Sigmoid colon (tissue), 7 donors: Measurements from ENCODE around the gene BIN2. TPM values are rescaled to one million over a fixed set of nuclear protein-coding genes. Genes with fewer than 3 reads are reported as not detected.
A peak's percentile ranks its signal among the peaks of the same experiment; 100 is the strongest.
"Not testable (repeated sequence)": the region's sequence is repeated elsewhere in the genome, so short reads cannot be mapped to it uniquely, and the experiment has no call there.

Source experiments
- DNase-seq: peaks from one replicate; pipeline ENCODE4 v3.0.0-alpha.2; 2019
- H3K27ac ChIP-seq, 4 donors: fragments of 200-600 bp; sonication (generic); one replicate each; pipeline ENCODE4 v1.5.1; 2016 to 2019; ENCODE audit warnings: mild to moderate bottlenecking in 1 of 4
- H3K27me3 ChIP-seq, 3 donors: fragments of 200-600 bp; sonication (generic); one replicate each; pipeline ENCODE4 v1.5.1; 2019; ENCODE audit warnings: mild to moderate bottlenecking in 1 of 3
- H3K36me3 ChIP-seq, 4 donors: fragments of 200-600 bp; sonication (generic); one replicate each; pipeline ENCODE4 v1.5.1; 2016 to 2019
- H3K4me1 ChIP-seq, 4 donors: fragments of 200-600 bp; sonication (generic); one replicate each; pipeline ENCODE4 v1.5.1; 2017 to 2019
- H3K4me3 ChIP-seq, 4 donors: fragments of 200-600 bp; sonication (generic); one replicate each; pipeline ENCODE4 v1.5.1; 2017 to 2019; ENCODE audit warnings: mild to moderate bottlenecking in 2 of 4, moderate library complexity in 1 of 4
- H3K9me3 ChIP-seq, 4 donors: fragments of 200-600 bp in 3 of 4; sonication (generic) in 3 of 4; one replicate each; pipeline versions ENCODE4 v1.5.1 to v1.6.1; 2013 to 2019
- CTCF ChIP-seq, 4 experiments: fragments of 450-650 bp in 3 of 4; fragments of 200-600 bp in 1 of 4; IDR thresholded peaks; one replicate each; pipeline ENCODE4 v1.5.1; 2016 to 2019; ENCODE audit warnings: antibody characterized with exemption in 4 of 4, mild to moderate bottlenecking in 3 of 4, moderate library complexity in 2 of 4
- EP300 ChIP-seq, 4 donors: sonication (generic); formaldehyde crosslinking; IDR thresholded peaks; one replicate each; pipeline ENCODE4 v1.6.1; 2017; ENCODE audit warnings: antibody characterized with exemption in 4 of 4
- POLR2A ChIP-seq, 2 donors: fragments of 450-650 bp; IDR thresholded peaks; one replicate each; pipeline ENCODE4 v1.6.1; 2016; ENCODE audit warnings: antibody characterized with exemption in 2 of 2, mild to moderate bottlenecking in 2 of 2, moderate library complexity in 2 of 2
- POLR2AphosphoS5 ChIP-seq, 4 donors: sonication (generic); formaldehyde crosslinking; IDR thresholded peaks; one replicate each; pipeline ENCODE4 v1.6.1; 2017; ENCODE audit warnings: antibody characterized with exemption in 4 of 4
- WGBS, 2 donors: extraction: QIAGEN DNeasy Blood & Tissue Kit; methylation state at CpG; one replicate each; pipeline ENCODE4 v1.1.7; 2013; 5-methylcytosine and 5-hydroxymethylcytosine counted together
- intact Hi-C: fragments of 100-400 bp; cut with DNase I; formaldehyde crosslinking; loops from one replicate; pipeline ENCODE4 v1.15.1; 2023
- polyA plus RNA-seq, 3 donors: library from polyadenylated mRNA; stranded (reverse); fragments of 200-250 nt; gene quantifications; one replicate each; pipeline ENCODE4 v1.2.3, GENCODE V29; 2013
- total RNA-seq, 4 donors: library from RNA; depleted of rRNA; stranded (reverse); fragments of >200 nt; gene quantifications; one replicate each; pipeline ENCODE4 v1.1.0, GENCODE V29; 2016
- donor health status: healthy with polysubstance abuse.
- donor health status: Bipolar disorder and iron deficiency.
- donor health status: healthy.

BIN2 gene
- total and polyA plus RNA-seq, 7 donors = 2.3 to 21.2 (median 4.2) TPM

- H3K4me1 ChIP-seq = no peaks in the 10 kb centered on the region
- no peaks in the 10 kb centered on the region for H3K36me3 ChIP-seq
- H3K9me3 ChIP-seq = no peaks in the 10 kb centered on the region
- no peak for DNase-seq
- no peak for TF ChIP-seq EP300 (IDR thresholded peaks at IDR 0.05)
- no peak for TF ChIP-seq POLR2A (IDR thresholded peaks at IDR 0.05)
- TF ChIP-seq POLR2AphosphoS5 (IDR thresholded peaks at IDR 0.05) = no peak
- no peak for TF ChIP-seq CTCF (IDR thresholded peaks at IDR 0.05)
- no peak overlapping the region for H3K4me3 ChIP-seq
- intact Hi-C loops = loop anchor here (10.0 kb wide), 1 partner anchor 271 kb away; no protein-coding TSS in a partner anchor
- H3K27ac ChIP-seq = no peak overlapping the region
- H3K27me3 ChIP-seq = no peaks in the 10 kb centered on the region
- 94 to 97% methylated on average over 3 of the region's 3 CpGs for WGBS, 2 donors
These were observed 60.6 kb downstream of the BIN2 start for GRCh38 chr12:51263341-51263740.

- Histone ChIP-seq H3K9me3 (no peaks in the 10 kb centered on the region), H3K27me3 (no peaks in the 10 kb centered on the region), H3K27ac (no peak overlapping the region), H3K36me3 (no peaks in the 10 kb centered on the region), H3K4me3 (no peak overlapping the region), H3K4me1 (no peaks in the 10 kb centered on the region)
- WGBS, 2 donors = 7 to 45% methylated on average over 7 of the region's 7 CpGs
- DNase-seq = no peak
- TF ChIP-seq CTCF (IDR thresholded peaks at IDR 0.05) (peak in 1 of 4 experiments; percentile 27), POLR2A (IDR thresholded peaks at IDR 0.05) (no peak)
- intact Hi-C loops = loop anchor here (10.0 kb wide), 1 partner anchor 272 kb away; no protein-coding TSS in a partner anchor
These were observed 61.2 kb downstream of the BIN2 start for GRCh38 chr12:51262758-51263177.

- 94 to 97% methylated on average over 1 of the region's 1 CpG for WGBS, 2 donors
- intact Hi-C loops, H3K27me3 ChIP-seq, H3K36me3 ChIP-seq, H3K27ac ChIP-seq, H3K4me3 ChIP-seq, DNase-seq, H3K4me1 ChIP-seq, H3K9me3 ChIP-seq: not testable (repeated sequence)
These were observed 64.4 kb downstream of the BIN2 start for GRCh38 chr12:51259600-51259999.

DNA sequence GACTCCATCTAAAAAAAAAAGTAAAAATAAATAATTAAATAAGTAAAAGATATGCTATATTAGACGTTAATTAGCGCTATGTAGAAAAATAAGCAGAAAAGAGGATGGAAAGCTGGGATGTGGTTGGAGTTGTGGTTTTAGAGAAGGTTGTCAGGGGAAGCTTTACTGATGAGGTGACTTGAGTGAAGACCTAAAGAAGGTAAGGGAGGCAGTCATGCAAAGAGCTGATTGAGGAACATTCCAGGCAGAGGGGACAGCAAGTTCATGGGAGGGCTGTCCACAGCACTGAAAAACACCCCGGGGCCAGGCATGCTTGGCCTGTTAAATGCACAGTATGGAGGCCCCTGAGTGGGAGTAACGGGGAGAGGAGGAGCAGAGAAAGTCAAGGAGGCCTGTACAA is 69.4 kb downstream of the BIN2 start:
- Histone ChIP-seq H3K27me3 (no peaks in the 10 kb centered on the region), H3K9me3 (no peaks in the 10 kb centered on the region), H3K4me3 (no peak overlapping the region), H3K4me1 (no peaks in the 10 kb centered on the region), H3K36me3 (no peaks in the 10 kb centered on the region), H3K27ac (no peak overlapping the region)
- TF ChIP-seq POLR2AphosphoS5 (IDR thresholded peaks at IDR 0.05) (no peak), POLR2A (IDR thresholded peaks at IDR 0.05) (no peak), CTCF (IDR thresholded peaks at IDR 0.05) (no peak), EP300 (IDR thresholded peaks at IDR 0.05) (no peak)
- 85% methylated on average over 4 of the region's 4 CpGs for WGBS, 2 donors
- no peak for DNase-seq
- intact Hi-C loops = no loop called here

GRCh38 chr12:51253276-51253675 is 70.7 kb downstream of the BIN2 start:
- DNase-seq = no peak
- no peak overlapping the region for H3K27ac ChIP-seq
- no peaks in the 10 kb centered on the region for H3K36me3 ChIP-seq
- no peak overlapping the region for H3K4me3 ChIP-seq
- H3K27me3 ChIP-seq = no peaks in the 10 kb centered on the region
- WGBS, 2 donors = 95 to 97% methylated on average over 1 of the region's 1 CpG
- H3K4me1 ChIP-seq = no peaks in the 10 kb centered on the region
- no peaks in the 10 kb centered on the region for H3K9me3 ChIP-seq
- intact Hi-C loops = no loop called here
- TF ChIP-seq CTCF (IDR thresholded peaks at IDR 0.05) = no peak
- no peak for TF ChIP-seq EP300 (IDR thresholded peaks at IDR 0.05)
- no peak for TF ChIP-seq POLR2AphosphoS5 (IDR thresholded peaks at IDR 0.05)
- no peak for TF ChIP-seq POLR2A (IDR thresholded peaks at IDR 0.05)
